Fibroblast of lung (primary cell): ENCODE results near the gene SP1. TPM values are rescaled to one million over a fixed set of nuclear protein-coding genes. Genes with fewer than 3 reads are reported as not detected.
"Not testable (repeated sequence)": the region's sequence is repeated elsewhere in the genome, so short reads cannot be mapped to it uniquely, and the experiment has no call there.

Experiments used
- DNase-seq, 2 donors: peaks; one replicate each; pipeline versions ENCODE4 v3.0.0 to v3.0.0-alpha.2; 2010; ENCODE audit warnings: low read depth in 2 of 2
- H2AFZ ChIP-seq: 2 replicates; pipeline ENCODE4 v1.5.1; 2012; ENCODE audit warnings: low read length, control low read depth, inconsistent platforms
- H3K27ac ChIP-seq: 2 replicates; pipeline ENCODE4 v1.5.1; 2011; ENCODE audit warnings: low read length, control low read depth; ENCODE audit not compliant: insufficient read depth
- H3K27me3 ChIP-seq: 2 replicates; pipeline ENCODE4 v1.5.1; 2011; ENCODE audit warnings: mild to moderate bottlenecking, low read length; ENCODE audit not compliant: control insufficient read depth, insufficient read depth
- H3K36me3 ChIP-seq: 2 replicates; pipeline ENCODE4 v1.5.1; 2011; ENCODE audit warnings: low read length; ENCODE audit not compliant: control insufficient read depth, insufficient read depth
- H3K4me1 ChIP-seq: 2 replicates; pipeline ENCODE4 v1.5.1; 2011; ENCODE audit warnings: low read length; ENCODE audit not compliant: control insufficient read depth, insufficient read depth; ENCODE audit errors: extremely low read depth
- H3K4me2 ChIP-seq: 2 replicates; pipeline ENCODE4 v1.5.1; 2011; ENCODE audit warnings: low read length, control low read depth; ENCODE audit not compliant: insufficient read depth; ENCODE audit errors: extremely low read depth
- H3K4me3 ChIP-seq, 4 experiments: fragments of 200-600 bp in 1 of 4; sonication (generic) in 1 of 4; replicated peaks in 1 of 4; 2 replicates each; pipeline ENCODE4 v1.5.1; 2011 to 2016; ENCODE audit warnings: low read length in 4 of 4, low read depth in 3 of 4, mild to moderate bottlenecking in 3 of 4, control low read depth in 2 of 4, inconsistent platforms in 1 of 4, mixed read lengths in 1 of 4; ENCODE audit not compliant: insufficient read depth in 1 of 4; ENCODE audit errors: control extremely low read depth in 1 of 4
- H3K79me2 ChIP-seq: 2 replicates; pipeline ENCODE4 v1.5.1; 2012; ENCODE audit warnings: mild to moderate bottlenecking, low read length, inconsistent platforms; ENCODE audit not compliant: control insufficient read depth, insufficient read depth
- H3K9ac ChIP-seq: 2 replicates; pipeline ENCODE4 v1.5.1; 2011; ENCODE audit warnings: mild to moderate bottlenecking, low read length, control low read depth; ENCODE audit not compliant: insufficient read depth
- H3K9me3 ChIP-seq: 2 replicates; pipeline ENCODE4 v1.5.1; 2012; ENCODE audit warnings: low read depth, low read length; ENCODE audit not compliant: control insufficient read depth, insufficient read depth
- H4K20me1 ChIP-seq: 2 replicates; pipeline ENCODE4 v1.5.1; 2011; ENCODE audit warnings: low read length; ENCODE audit not compliant: control insufficient read depth, insufficient read depth; ENCODE audit errors: extremely low read depth
- CTCF ChIP-seq, 2 donors: IDR thresholded peaks in 1 of 2; conservative IDR thresholded peaks in 1 of 2; 1 replicate in 1 of 2; 2 replicates in 1 of 2; pipeline ENCODE4 v1.5.1; 2011 to 2012; ENCODE audit warnings: low read length in 2 of 2, control low read depth in 1 of 2, inconsistent platforms in 1 of 2, low read depth in 1 of 2, mild to moderate bottlenecking in 1 of 2
- EZH2 ChIP-seq: IDR thresholded peaks from 2 replicates; pipeline ENCODE4 v1.5.1; 2012; ENCODE audit warnings: low read length, control low read depth, mild to moderate bottlenecking; ENCODE audit errors: missing control alignments
- polyA plus RNA-seq, 2 donors: library from polyadenylated mRNA; depleted of rRNA in 1 of 2; stranded (reverse) in 1 of 2; unstranded in 1 of 2; fragments of >200 nt; gene quantifications; 2 replicates each; pipeline ENCODE4 v1.2.1, GENCODE V29; 2011 to 2012; ENCODE audit warnings: missing spikeins in 1 of 2
- total RNA-seq: library from RNA; depleted of rRNA; stranded (reverse); fragments of >200 nt; gene quantifications from 2 replicates; pipeline ENCODE4 v1.2.1, GENCODE V29; 2014

SP1 gene
- total and polyA plus RNA-seq, 2 donors (not counting 1 experiment from before 2014, with no cell fraction given) = 35.3 to 38.9 TPM

GRCh38 chr12:53381731-53382630, 2.0 kb downstream of the SP1 start:
- H3K9me3 ChIP-seq = no peaks in the 10 kb centered on the region
- peak overlapping the region; percentile 52 for H3K27ac ChIP-seq
- H4K20me1 ChIP-seq = no peaks in the 10 kb centered on the region
- H3K4me2 ChIP-seq = peak overlapping the region; percentile 61
- H3K4me1 ChIP-seq = peaks cover 25% of the 10 kb centered on the region
- TF ChIP-seq EZH2 = no peak
- TF ChIP-seq CTCF (conservative IDR thresholded peaks at IDR 0.05 in 1 of 2, IDR thresholded peaks at IDR 0.05 in 1 of 2; ENCODE audit: low read depth in 1 of 2, low read length in 2 of 2) = peak; percentile 15 to 53
- H2AFZ ChIP-seq = no peak overlapping the region
- peaks cover 46% of the 10 kb centered on the region for H3K79me2 ChIP-seq
- peak overlapping the region; percentile 29 to 63 (median 50) for H3K4me3 ChIP-seq
- no peaks in the 10 kb centered on the region for H3K27me3 ChIP-seq
- peak overlapping the region; percentile 24 for H3K9ac ChIP-seq
- peaks cover 15% of the 10 kb centered on the region for H3K36me3 ChIP-seq
- DNase-seq = peak; percentile 48 to 73

GRCh38 chr12:53383258-53383657, 3.3 kb downstream of the SP1 start:
- Histone ChIP-seq H3K27ac (no peak overlapping the region), H3K9ac (no peak overlapping the region), H2AFZ (no peak overlapping the region), H3K36me3 (peaks cover 15% of the 10 kb centered on the region), H3K4me3 (peak overlapping the region; percentile 13 to 55 (median 41)), H4K20me1 (no peaks in the 10 kb centered on the region), H3K27me3 (no peaks in the 10 kb centered on the region), H3K79me2 (peaks cover 47% of the 10 kb centered on the region), H3K9me3 (no peaks in the 10 kb centered on the region), H3K4me1 (peaks cover 27% of the 10 kb centered on the region), H3K4me2 (peak overlapping the region; percentile 59)
- no peak for DNase-seq
- no peak for TF ChIP-seq EZH2
- no peak for TF ChIP-seq CTCF (conservative IDR thresholded peaks at IDR 0.05 in 1 of 2, IDR thresholded peaks at IDR 0.05 in 1 of 2; ENCODE audit: low read depth in 1 of 2, low read length in 2 of 2)

- H3K9ac ChIP-seq, H2AFZ ChIP-seq, DNase-seq, H3K27me3 ChIP-seq, H3K9me3 ChIP-seq, H4K20me1 ChIP-seq: not testable (repeated sequence)
- peaks cover 74% of the 10 kb centered on the region for H3K79me2 ChIP-seq
- H3K36me3 ChIP-seq = peaks cover 15% of the 10 kb centered on the region
- peaks cover 25% of the 10 kb centered on the region for H3K4me1 ChIP-seq
- H3K4me3 ChIP-seq = peak overlapping the region in 1 of 4 experiments; percentile 42
- peak overlapping the region; percentile 77 for H3K4me2 ChIP-seq
- H3K27ac ChIP-seq = peak overlapping the region; percentile 13
Observed at GRCh38 chr12:53386381-53386780, 6.4 kb downstream of the SP1 start.
